H1 (cell line): ENCODE results near the gene LMOD2. TPM values are rescaled to one million over a fixed set of nuclear protein-coding genes. Genes with fewer than 3 reads are reported as not detected.

ENCODE experiments used
- CTCF ChIA-PET: fragments of 300-600 bp; sonication (Branson Sonifier 250); formaldehyde crosslinking; loops from one replicate; lab custom pipeline; 2021; ENCODE audit not compliant: partially characterized antibody; lab: Charles Lee
- POLR2A ChIA-PET: fragments of 300-600 bp; sonication (Branson Sonifier 250); formaldehyde crosslinking; loops from one replicate; lab custom pipeline; 2021; ENCODE audit warnings: inconsistent platforms; ENCODE audit not compliant: partially characterized antibody; lab: Charles Lee
- DNase-seq, 2 experiments: peaks; one replicate each; pipeline versions ENCODE4 v3.0.0 to v3.0.0-alpha.2; 2010 to 2022; ENCODE audit warnings: low spot score in 2 of 2, low read depth in 1 of 2, mixed read lengths in 1 of 2
- FAIRE-seq: peaks from 2 replicates; lab custom pipeline; 2011; peaks lifted over from hg19 to GRCh38; lab: Jason Lieb, UNC
- H2AFZ ChIP-seq: 2 replicates; pipeline ENCODE4 v1.8.1; 2012; ENCODE audit warnings: low read length, inconsistent platforms
- H2AK5ac ChIP-seq: 2 replicates; pipeline ENCODE4 v1.6.1; 2013; ENCODE audit warnings: low read depth, low read length
- H2BK120ac ChIP-seq: replicated peaks from 2 replicates; pipeline ENCODE3; 2013; ENCODE audit warnings: low read depth, low read length, inconsistent platforms
- H2BK12ac ChIP-seq: 2 replicates; pipeline ENCODE4 v1.6.1; 2013; ENCODE audit warnings: low read depth, low read length
- H2BK15ac ChIP-seq: 2 replicates; pipeline ENCODE4 v1.6.1; 2013; ENCODE audit warnings: low read length
- H2BK20ac ChIP-seq: 2 replicates; pipeline ENCODE4 v1.6.1; 2013; ENCODE audit warnings: low read length
- H2BK5ac ChIP-seq: 2 replicates; pipeline ENCODE4 v1.6.1; 2013; ENCODE audit warnings: low read depth, low read length
- H3K14ac ChIP-seq: 2 replicates; pipeline ENCODE4 v1.6.1; 2013; ENCODE audit warnings: inconsistent platforms; ENCODE audit not compliant: insufficient read length
- H3K18ac ChIP-seq: 2 replicates; pipeline ENCODE4 v1.6.1; 2013; ENCODE audit warnings: low read length; ENCODE audit errors: extremely low read depth
- H3K23ac ChIP-seq: 2 replicates; pipeline ENCODE4 v1.6.1; 2013; ENCODE audit warnings: inconsistent platforms; ENCODE audit not compliant: insufficient read length
- H3K23me2 ChIP-seq: 2 replicates; pipeline ENCODE4 v1.6.1; 2013; ENCODE audit warnings: low read depth, low read length
- H3K27ac ChIP-seq: 2 replicates; pipeline ENCODE4 v1.6.1; 2011; ENCODE audit warnings: low read depth, low read length, inconsistent platforms
- H3K27me3 ChIP-seq, 4 experiments: replicated peaks in 1 of 4; 1 replicate in 1 of 4; 2 replicates in 3 of 4; pipeline versions ENCODE4 v1.6.1 to v1.8.1; 2011 to 2013; ENCODE audit warnings: low read length in 3 of 4, mild to moderate bottlenecking in 3 of 4, inconsistent platforms in 2 of 4, mixed read lengths in 2 of 4, moderate library complexity in 1 of 4; ENCODE audit not compliant: control insufficient read depth in 3 of 4, insufficient read depth in 3 of 4; ENCODE audit errors: extremely low read depth in 1 of 4
- H3K36me3 ChIP-seq, 4 experiments: 2 replicates each; pipeline versions ENCODE4 v1.6.1 to v1.8.1; 2011 to 2013; ENCODE audit warnings: mild to moderate bottlenecking in 4 of 4, low read length in 3 of 4, moderate library complexity in 2 of 4, control low read depth in 1 of 4, inconsistent platforms in 1 of 4; ENCODE audit not compliant: insufficient read depth in 4 of 4, control insufficient read depth in 2 of 4
- H3K4ac ChIP-seq: replicated peaks from 2 replicates; pipeline ENCODE3; 2013; ENCODE audit warnings: low read length, low read depth, mixed read lengths, inconsistent platforms; ENCODE audit not compliant: insufficient read length
- H3K4me1 ChIP-seq, 4 experiments: replicated peaks in 1 of 4; 1 replicate in 1 of 4; 2 replicates in 3 of 4; pipeline versions ENCODE4 v1.6.1 to v1.8.1; 2011 to 2013; ENCODE audit warnings: low read length in 3 of 4, inconsistent platforms in 2 of 4, mixed read lengths in 1 of 4; ENCODE audit not compliant: insufficient read depth in 4 of 4, control insufficient read depth in 3 of 4
- H3K4me2 ChIP-seq, 2 experiments: 2 replicates each; pipeline versions ENCODE4 v1.6.1 to v1.8.1; 2011 to 2013; ENCODE audit warnings: low read depth in 2 of 2, low read length in 2 of 2, control low read depth in 1 of 2, inconsistent platforms in 1 of 2, mild to moderate bottlenecking in 1 of 2; ENCODE audit not compliant: insufficient read depth in 1 of 2
- H3K4me3 ChIP-seq, 4 experiments: fragments of 200-600, 300-600 bp in 1 of 4; sonication (generic), shearing (Covaris generic), sonication (Bioruptor Twin) in 1 of 4; 2 replicates each; pipeline versions ENCODE4 v1.5.1 to v1.8.1; 2011 to 2016; ENCODE audit warnings: low read length in 4 of 4, low read depth in 3 of 4, control low read depth in 2 of 4, inconsistent platforms in 2 of 4, mild to moderate bottlenecking in 2 of 4, mixed read lengths in 1 of 4, moderate library complexity in 1 of 4; ENCODE audit not compliant: insufficient read depth in 2 of 4; ENCODE audit errors: extremely low read depth in 1 of 4
- H3K56ac ChIP-seq: replicated peaks from 2 replicates; pipeline ENCODE3; 2013; ENCODE audit warnings: low read depth, mild to moderate bottlenecking, mixed read lengths, low read length, inconsistent platforms; ENCODE audit not compliant: insufficient read length
- H3K79me1 ChIP-seq: 2 replicates; pipeline ENCODE4 v1.6.1; 2013; ENCODE audit warnings: low read depth, low read length, control low read depth
- H3K79me2 ChIP-seq, 2 experiments: 2 replicates each; pipeline versions ENCODE4 v1.6.1 to v1.8.1; 2012 to 2013; ENCODE audit warnings: low read length in 2 of 2, mild to moderate bottlenecking in 2 of 2, inconsistent platforms in 1 of 2; ENCODE audit not compliant: insufficient read depth in 2 of 2, control insufficient read depth in 1 of 2
- H3K9ac ChIP-seq, 4 experiments: replicated peaks in 1 of 4; 1 replicate in 1 of 4; 2 replicates in 3 of 4; pipeline versions ENCODE4 v1.6.1 to v1.8.1; 2011 to 2013; ENCODE audit warnings: low read depth in 3 of 4, low read length in 3 of 4, control low read depth in 2 of 4, mild to moderate bottlenecking in 2 of 4, moderate library complexity in 2 of 4, inconsistent platforms in 1 of 4; ENCODE audit errors: extremely low read depth in 1 of 4
- H3K9me3 ChIP-seq, 2 experiments: 2 replicates each; pipeline versions ENCODE4 v1.6.1 to v1.8.1; 2012 to 2013; ENCODE audit warnings: mild to moderate bottlenecking in 2 of 2, moderate library complexity in 2 of 2, control low read depth in 1 of 2, inconsistent platforms in 1 of 2, low read depth in 1 of 2, low read length in 1 of 2, mixed read lengths in 1 of 2; ENCODE audit not compliant: insufficient read depth in 2 of 2
- H4K20me1 ChIP-seq, 2 experiments: replicated peaks in 1 of 2; 2 replicates each; pipeline versions ENCODE3 to v1.8.1; 2011 to 2013; ENCODE audit warnings: inconsistent platforms in 2 of 2, low read length in 2 of 2, mild to moderate bottlenecking in 1 of 2; ENCODE audit not compliant: insufficient read depth in 2 of 2, control insufficient read depth in 1 of 2
- H4K5ac ChIP-seq: 2 replicates; pipeline ENCODE4 v1.6.1; 2013; ENCODE audit warnings: low read length, low read depth, mixed read lengths, inconsistent platforms; ENCODE audit not compliant: insufficient read length
- H4K8ac ChIP-seq: 2 replicates; pipeline ENCODE4 v1.8.0; 2013; ENCODE audit warnings: mild to moderate bottlenecking, moderate library complexity, low read length, inconsistent platforms; ENCODE audit not compliant: insufficient read depth; ENCODE audit errors: extremely low read depth
- H4K91ac ChIP-seq: replicated peaks from 2 replicates; pipeline ENCODE3; 2013; ENCODE audit warnings: low read length, mixed read lengths, inconsistent platforms; ENCODE audit not compliant: insufficient read length
- CEBPB ChIP-seq: IDR thresholded peaks from 2 replicates; pipeline ENCODE4 v1.6.1; 2012; ENCODE audit warnings: low read depth, low read length
- CTCF ChIP-seq, 3 experiments: IDR thresholded peaks; 1 replicate in 2 of 3; 2 replicates in 1 of 3; pipeline versions ENCODE4 v1.5.1 to v1.6.1; 2011; ENCODE audit warnings: low read length in 3 of 3, mild to moderate bottlenecking in 3 of 3, inconsistent platforms in 2 of 3, low read depth in 1 of 3, moderate library complexity in 1 of 3; ENCODE audit not compliant: insufficient read depth in 1 of 3; ENCODE audit errors: control extremely low read depth in 1 of 3
- EZH2 ChIP-seq: fragments of 200-600 bp; sonication (generic); IDR thresholded peaks from 2 replicates; pipeline ENCODE4 v1.7.1; 2012; ENCODE audit warnings: low read depth, mild to moderate bottlenecking, moderate library complexity, low read length, inconsistent platforms; ENCODE audit not compliant: severe bottlenecking
- MAFK ChIP-seq: IDR thresholded peaks from 2 replicates; pipeline ENCODE4 v1.6.1; 2012; ENCODE audit warnings: low read depth, mild to moderate bottlenecking, improper control_type of control experiment, low read length
- RAD21 ChIP-seq, 2 experiments: IDR thresholded peaks in 1 of 2; conservative IDR thresholded peaks in 1 of 2; 2 replicates each; pipeline ENCODE4 v1.6.1; 2011; ENCODE audit warnings: low read depth in 2 of 2, low read length in 2 of 2, improper control_type of control experiment in 1 of 2, inconsistent platforms in 1 of 2, mild to moderate bottlenecking in 1 of 2, moderate library complexity in 1 of 2
- RXRA ChIP-seq: IDR thresholded peaks from 2 replicates; pipeline ENCODE4 v1.6.1; 2011; ENCODE audit warnings: low read depth, mild to moderate bottlenecking, low read length, moderate library complexity; ENCODE audit not compliant: insufficient read depth
- SAP30 ChIP-seq: fragments of 300-600 bp; sonication (generic); IDR thresholded peaks from 2 replicates; pipeline ENCODE4 v1.7.1; 2012; ENCODE audit warnings: low read length, moderate library complexity, mild to moderate bottlenecking, inconsistent platforms; ENCODE audit not compliant: insufficient read depth, insufficient replicate concordance
- SIRT6 ChIP-seq: IDR thresholded peaks from one replicate; pipeline ENCODE4 v1.7.1; 2012; ENCODE audit warnings: low read length, inconsistent platforms
- SP4 ChIP-seq: IDR thresholded peaks from 2 replicates; pipeline ENCODE4 v1.6.1; 2012; ENCODE audit warnings: low read length, inconsistent platforms
- TBP ChIP-seq: IDR thresholded peaks from 2 replicates; pipeline ENCODE4 v1.6.1; 2011; ENCODE audit warnings: low read depth, low read length, improper control_type of control experiment
- TCF12 ChIP-seq: IDR thresholded peaks from 2 replicates; pipeline ENCODE4 v1.6.1; 2011; ENCODE audit warnings: low read depth, mild to moderate bottlenecking, low read length
- ZNF274 ChIP-seq: IDR thresholded peaks from 2 replicates; pipeline ENCODE4 v1.7.0; 2012; ENCODE audit warnings: low read length, borderline replicate concordance; ENCODE audit errors: extremely low read depth
- WGBS, 2 experiments: shearing (Covaris generic) in 1 of 2; methylation state at CpG; one replicate each; pipeline versions ENCODE4 v1.1.6 to v1.1.7; 2013 to 2015; ENCODE audit warnings: low lambda C conversion rate in 2 of 2, mixed read lengths in 2 of 2, inconsistent platforms in 1 of 2, low coverage in 1 of 2, missing lambda C conversion rate in 1 of 2; ENCODE audit not compliant: insufficient replicate concordance in 2 of 2, insufficient coverage in 1 of 2, insufficient read length in 1 of 2; ENCODE audit errors: extremely low coverage in 1 of 2, missing lambda C conversion rate in 1 of 2; 5-methylcytosine and 5-hydroxymethylcytosine counted together
- polyA plus RNA-seq, 7 experiments: library from polyadenylated mRNA; depleted of rRNA in 3 of 7; stranded (reverse) in 5 of 7; unstranded in 2 of 7; fragments of >200 nt in 5 of 7; fragments of 200-250 nt in 2 of 7; gene quantifications; 1 replicate in 5 of 7; 2 replicates in 1 of 7; 4 replicates in 1 of 7; pipeline versions ENCODE4 v1.2.1 to v1.2.3, GENCODE V29; 2011 to 2013; ENCODE audit warnings: missing spikeins in 2 of 7, mixed read lengths in 2 of 7
- total RNA-seq: library from RNA; stranded (reverse); fragmentation: NEBNext Ultra II Directional; extraction: Animal tissue kit (Norgen Biotek cat#: 25700); gene quantifications from 2 replicates; pipeline ENCODE4 v1.2.1, GENCODE V29; 2021

Gene LMOD2
- total and polyA plus RNA-seq, 2 of the 8 experiments (the other 6 are each of a cell fraction or from before 2014, with no cell fraction given) = 0.03 to 0.22 TPM

GRCh38 chr7:123633553-123633952, 22.1 kb upstream of the LMOD2 start:
- WGBS, 2 experiments = 96% methylated on average over 7 of the region's 7 CpGs; no CpG with 5 or more reads in 1 of the 2 experiments
- Histone ChIP-seq H2BK15ac (no peak overlapping the region), H3K9me3 (no peaks in the 10 kb centered on the region), H3K23me2 (0 out of 2 replicates have a peak, but pooled peaks cover 1% of the 10 kb centered on the region), H3K4me1 (no peaks in the 10 kb centered on the region; a peak in 1 of 7 replicates), H3K23ac (no peak overlapping the region), H3K27ac (no peak overlapping the region), H2AK5ac (no peak overlapping the region), H3K56ac (no peak overlapping the region), H3K4ac (no peak overlapping the region), H4K8ac (no peak overlapping the region), H4K5ac (no peak overlapping the region), H3K4me2 (no peak overlapping the region), H2BK5ac (no peak overlapping the region), H3K18ac (no peak overlapping the region), H3K79me2 (no peaks in the 10 kb centered on the region), H3K79me1 (no peaks in the 10 kb centered on the region), H2BK12ac (no peak overlapping the region), H2BK120ac (no peak overlapping the region), H3K36me3 (no peaks in the 10 kb centered on the region), H3K4me3 (no peak overlapping the region), H4K91ac (no peak overlapping the region), H3K27me3 (no peaks in the 10 kb centered on the region), H4K20me1 (no peaks in the 10 kb centered on the region), H2AFZ (no peak overlapping the region), H3K14ac (no peak overlapping the region), H2BK20ac (no peak overlapping the region), H3K9ac (no peak overlapping the region)
- FAIRE-seq = no peak
- no peak for DNase-seq
- CTCF ChIA-PET = interaction anchor here (0.7 to 4.0 kb wide), 4 partner anchors 9 to 238 kb away, joined by 3 to 33 read pairs (median 8); no protein-coding TSS in a partner anchor
- POLR2A ChIA-PET = no interaction called here
- TF ChIP-seq MAFK (no peak), RXRA (no peak), CTCF (IDR thresholded peaks at IDR 0.05; ENCODE audit: control extremely low read depth in 1 of 3, insufficient read depth in 1 of 3, low read depth in 1 of 3, low read length in 3 of 3) (no peak), SAP30 (no peak), EZH2 (no peak), SIRT6 (no peak), CEBPB (no peak), TBP (no peak), TCF12 (no peak), ZNF274 (no peak), SP4 (no peak), RAD21 (IDR thresholded peaks at IDR 0.05 in 1 of 2, conservative IDR thresholded peaks at IDR 0.05 in 1 of 2; ENCODE audit: low read depth in 2 of 2, low read length in 2 of 2) (no peak)
